HG03439 (cell line): Measurements from ENCODE around the gene PCSK6.
"Not testable (repeated sequence)": the region's sequence is repeated elsewhere in the genome, so short reads cannot be mapped to it uniquely, and the experiment has no call there.

Experiments used
- ATAC-seq: cut with Tn5 transposase; IDR thresholded peaks from one replicate; pipeline ENCODE4 v1.9.1; 2021; ENCODE audit warnings: mild to moderate bottlenecking, moderate library complexity; ENCODE audit not compliant: unreplicated experiment

PCSK6 gene

GRCh38 chr15:101407439-101407838, 82.1 kb downstream of the PCSK6 start:
- peak; percentile 96 for ATAC-seq

DNA sequence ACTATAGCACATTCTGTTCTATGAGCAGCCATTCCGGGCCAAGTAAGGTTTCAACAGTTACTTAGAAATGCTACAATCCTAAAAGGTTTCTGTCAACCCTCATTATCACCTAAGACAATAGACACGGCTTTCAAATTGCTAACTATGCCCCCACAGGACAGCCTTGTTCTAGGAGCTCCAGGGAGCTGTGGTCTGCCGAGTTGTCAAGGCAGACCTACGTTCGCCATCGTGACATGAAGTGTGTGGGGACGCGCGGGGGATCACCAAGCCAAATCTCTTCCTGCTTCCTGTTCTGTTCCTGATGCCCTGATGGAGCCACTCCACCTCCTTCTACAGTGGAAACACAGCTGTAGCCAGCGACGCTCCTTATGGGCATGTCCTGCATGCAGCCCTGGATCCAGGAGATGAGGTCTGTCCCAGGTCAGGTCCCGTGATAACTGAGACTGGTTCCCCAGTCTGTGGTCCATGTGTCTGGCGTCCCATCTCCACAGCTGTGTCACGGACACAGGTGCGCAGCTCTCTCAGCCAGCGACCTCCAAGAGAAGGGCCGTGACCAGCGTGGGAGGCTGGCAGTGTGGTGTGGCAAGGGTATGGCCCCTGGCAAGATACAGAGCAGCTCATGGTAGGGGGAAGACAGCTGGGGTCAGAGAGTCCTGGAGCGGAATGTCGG, 82.8 kb downstream of the PCSK6 start:
- ATAC-seq, result no peak

DNA sequence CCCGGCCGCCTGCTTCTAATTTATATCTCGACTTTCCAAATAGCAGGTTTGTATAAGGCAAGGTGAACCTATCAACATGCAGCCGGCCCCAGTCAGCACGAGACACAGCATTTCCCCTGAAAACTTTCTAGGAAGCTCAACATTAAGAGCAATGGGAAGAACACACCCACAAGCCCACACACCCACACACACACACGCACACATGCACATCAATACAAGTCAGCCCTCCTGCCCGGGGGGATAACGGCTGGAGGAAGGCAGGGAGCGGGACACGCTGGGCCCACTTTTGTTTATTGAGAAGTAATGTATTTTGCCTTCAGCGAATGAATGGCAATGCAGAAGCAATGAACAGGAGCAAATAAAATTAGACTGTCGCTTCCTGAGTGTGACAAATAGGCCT, 83.5 kb downstream of the PCSK6 start:
- ATAC-seq, result no peak

GRCh38 chr15:101404245-101404644, 85.3 kb downstream of the PCSK6 start:
- no peak for ATAC-seq

DNA sequence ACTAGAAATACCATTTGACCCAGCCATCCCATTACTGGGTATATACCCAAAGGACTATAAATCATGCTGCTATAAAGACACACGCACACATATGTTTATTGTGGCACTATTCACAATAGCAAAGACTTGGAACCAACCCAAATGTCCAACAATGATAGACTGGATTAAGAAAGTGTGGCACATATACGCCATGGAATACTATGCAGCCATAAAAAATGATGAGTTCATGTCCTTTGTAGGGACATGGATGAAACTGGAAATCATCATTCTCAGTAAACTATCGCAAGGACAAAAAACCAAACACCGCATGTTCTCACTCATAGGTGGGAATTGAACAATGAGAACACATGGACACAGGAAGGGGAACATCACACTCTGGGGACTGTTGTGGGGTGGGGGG, 86.6 kb downstream of the PCSK6 start:
- not testable (repeated sequence) for ATAC-seq

- no peak for ATAC-seq
These were observed 88.2 kb downstream of the PCSK6 start for GRCh38 chr15:101401286-101401685.

GRCh38 chr15:101399431-101399830, 90.1 kb downstream of the PCSK6 start:
- ATAC-seq, result no peak

DNA sequence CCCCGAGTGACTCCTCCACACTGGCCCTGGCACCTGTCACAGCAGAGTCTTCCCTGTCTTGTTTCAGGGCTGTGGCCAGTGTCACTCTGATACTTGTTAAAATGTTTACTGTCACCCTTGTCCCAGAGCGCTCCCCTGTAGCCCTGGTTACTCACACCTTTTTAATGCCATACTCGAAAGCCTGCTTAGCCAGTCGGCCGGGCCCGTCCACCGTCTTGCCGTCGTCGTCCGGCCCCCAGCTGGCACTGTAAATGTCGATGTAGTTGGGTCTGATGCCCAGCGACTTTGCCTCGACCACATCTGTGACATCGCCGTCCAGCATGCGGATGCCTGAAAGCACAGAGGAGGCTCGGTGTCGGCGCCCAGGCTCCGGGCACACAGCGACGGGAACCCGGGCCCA, 91.3 kb downstream of the PCSK6 start:
- no peak for ATAC-seq

GRCh38 chr15:101397521-101398003, 91.9 kb downstream of the PCSK6 start:
- no peak for ATAC-seq

DNA sequence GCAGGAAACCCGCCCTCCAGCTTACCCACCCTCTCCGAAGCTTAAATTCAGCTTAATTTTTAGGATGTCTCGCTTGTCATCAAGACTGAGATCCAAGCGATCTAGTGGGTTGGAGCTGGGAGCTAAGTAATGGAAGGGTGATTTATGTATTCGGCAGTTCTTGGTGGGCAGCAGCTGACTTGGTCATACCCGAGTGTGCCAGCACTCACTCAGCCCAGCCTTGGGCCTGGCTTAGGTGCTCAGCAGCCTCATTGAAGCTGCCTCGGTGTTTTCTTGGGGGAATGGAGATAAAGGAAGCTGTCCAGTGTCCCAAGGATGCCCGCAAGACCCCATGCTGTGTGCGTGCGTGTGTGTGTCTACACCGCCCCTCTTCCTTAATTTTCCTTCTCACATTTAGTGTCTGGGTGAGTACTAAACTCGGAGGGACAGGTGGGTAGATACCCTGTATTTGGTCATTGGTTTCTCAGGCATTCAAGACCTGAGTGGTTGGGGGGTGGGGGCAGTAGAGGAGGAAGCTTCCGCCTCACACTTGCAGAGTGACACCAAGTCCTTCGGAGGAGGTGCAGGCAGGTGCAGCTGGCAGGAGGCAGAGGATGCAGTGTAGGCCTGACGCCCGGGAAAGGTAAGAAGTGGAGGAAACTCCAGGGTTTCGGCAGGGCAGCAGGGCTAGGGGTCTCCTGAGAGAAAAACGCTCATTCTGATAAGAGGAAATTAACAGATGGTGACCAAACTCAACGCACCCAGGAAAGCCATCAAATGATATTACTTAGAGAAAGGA, 92.8 kb downstream of the PCSK6 start:
- no peak for ATAC-seq

- ATAC-seq, result no peak
These were observed 94.9 kb downstream of the PCSK6 start for GRCh38 chr15:101394654-101395053.

DNA sequence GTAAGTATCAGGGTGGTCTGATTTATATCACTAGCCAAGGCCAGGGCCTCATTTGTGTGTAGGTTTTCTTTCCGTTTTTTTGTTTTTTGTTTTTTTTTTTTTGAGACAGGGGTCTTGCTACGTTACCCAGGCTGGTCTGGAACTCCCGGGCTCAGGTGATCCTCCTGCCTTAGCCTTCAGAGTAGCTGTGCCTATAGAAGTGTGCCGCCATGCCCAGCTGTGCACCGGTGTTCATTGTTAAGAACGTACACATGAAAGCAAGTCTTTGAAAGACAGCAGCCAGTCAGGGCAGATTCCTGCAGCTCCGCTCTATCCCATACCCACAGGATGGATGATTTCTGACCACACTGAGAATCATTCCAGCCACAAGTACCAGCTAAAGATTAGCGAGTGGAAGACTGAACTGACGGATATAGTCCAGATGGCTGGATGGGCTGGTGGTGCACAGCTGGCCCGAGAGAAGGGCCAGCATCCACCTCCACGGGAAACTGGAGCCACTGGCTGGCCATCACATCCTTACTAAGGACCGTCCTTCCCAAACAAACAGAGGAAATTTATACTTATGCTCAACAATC, 95.4 kb downstream of the PCSK6 start:
- ATAC-seq, result no peak

DNA sequence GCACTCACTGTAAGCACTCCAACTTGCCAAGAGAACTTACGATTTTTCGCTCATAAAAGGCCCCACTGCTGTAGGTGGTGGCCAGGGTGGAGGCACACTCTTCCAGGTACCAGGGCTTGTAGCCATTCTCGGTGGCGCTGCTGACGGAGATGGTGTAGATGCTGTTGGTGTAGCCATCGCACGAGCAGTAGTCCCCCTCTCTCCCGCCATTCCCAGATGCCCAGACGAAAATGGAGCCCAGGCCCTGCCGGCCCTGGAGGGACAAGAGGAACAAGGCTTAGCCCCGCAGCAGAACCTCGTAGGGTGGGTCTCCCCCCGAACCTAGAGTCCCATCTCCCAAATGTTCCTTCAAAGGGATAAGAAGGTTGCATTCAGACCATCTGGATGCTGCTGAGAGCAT, 96.3 kb downstream of the PCSK6 start:
- no peak for ATAC-seq

GRCh38 chr15:101391981-101392640, 97.4 kb downstream of the PCSK6 start:
- ATAC-seq, result no peak

DNA sequence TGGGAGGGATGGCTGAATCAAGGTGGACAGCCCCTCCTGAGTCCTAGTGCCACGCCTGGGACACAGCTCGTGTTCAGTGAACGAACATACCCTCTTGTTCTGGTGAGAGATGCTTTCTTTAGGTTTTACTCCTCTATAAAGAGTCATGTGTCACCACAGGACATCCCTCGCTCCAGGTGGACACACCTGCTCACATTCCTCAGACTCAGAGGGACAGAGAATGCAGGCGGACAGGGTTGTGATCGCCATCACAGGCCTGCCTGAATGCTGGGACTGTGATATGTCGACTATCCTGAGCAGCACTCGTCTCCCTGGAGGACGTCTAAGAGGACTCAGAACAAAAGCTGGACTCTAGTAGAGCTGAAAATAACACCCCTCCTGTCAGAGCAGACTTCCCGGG, 98.1 kb downstream of the PCSK6 start:
- ATAC-seq, result no peak

DNA sequence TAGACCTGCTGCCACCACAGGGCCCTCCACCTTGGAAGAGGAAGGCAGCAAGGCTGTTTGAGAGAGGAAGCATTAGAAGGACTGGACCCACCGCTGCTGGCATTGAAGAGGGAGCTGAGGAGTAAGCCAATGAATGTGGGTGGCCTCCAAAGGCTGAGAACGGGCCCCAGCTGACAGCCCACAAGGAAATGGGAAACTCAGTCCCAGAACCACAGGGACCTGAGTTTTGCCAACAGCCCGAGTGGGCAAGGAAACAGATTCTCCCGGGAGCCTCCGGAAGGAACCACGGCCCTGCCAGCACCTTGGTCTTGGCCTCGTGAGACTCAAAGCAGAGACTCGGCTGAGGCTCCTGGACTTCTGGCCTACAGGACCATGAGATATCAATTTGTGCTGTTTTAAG, 99.0 kb downstream of the PCSK6 start:
- ATAC-seq, result no peak

- no peak for ATAC-seq
These were observed 99.4 kb downstream of the PCSK6 start for GRCh38 chr15:101390060-101390459.

DNA sequence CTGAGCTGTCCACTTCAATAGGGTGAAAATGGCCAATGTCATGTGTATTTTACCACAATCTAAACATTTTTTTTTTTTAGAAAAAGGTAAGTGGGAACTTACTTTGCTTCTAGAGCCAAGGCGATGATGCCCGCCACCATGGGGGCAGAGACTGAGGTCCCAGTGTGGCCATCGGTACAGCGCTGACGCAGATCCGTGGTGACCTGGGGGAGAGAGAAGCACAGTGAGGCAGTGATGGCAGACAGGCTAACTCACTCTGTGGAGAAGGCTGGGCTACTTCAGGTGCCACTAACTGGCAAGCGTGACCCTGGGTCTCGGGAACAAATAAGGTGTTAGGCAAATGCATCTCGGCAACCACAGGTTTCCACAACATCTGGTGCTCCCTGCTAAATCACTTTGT, 100.1 kb downstream of the PCSK6 start:
- ATAC-seq, result no peak

GRCh38 chr15:101388046-101388445, 101.5 kb downstream of the PCSK6 start:
- no peak for ATAC-seq

GRCh38 chr15:101387574-101387973, 101.9 kb downstream of the PCSK6 start:
- ATAC-seq, result no peak

- no peak for ATAC-seq
These were observed 102.5 kb downstream of the PCSK6 start for GRCh38 chr15:101386967-101387366.

DNA sequence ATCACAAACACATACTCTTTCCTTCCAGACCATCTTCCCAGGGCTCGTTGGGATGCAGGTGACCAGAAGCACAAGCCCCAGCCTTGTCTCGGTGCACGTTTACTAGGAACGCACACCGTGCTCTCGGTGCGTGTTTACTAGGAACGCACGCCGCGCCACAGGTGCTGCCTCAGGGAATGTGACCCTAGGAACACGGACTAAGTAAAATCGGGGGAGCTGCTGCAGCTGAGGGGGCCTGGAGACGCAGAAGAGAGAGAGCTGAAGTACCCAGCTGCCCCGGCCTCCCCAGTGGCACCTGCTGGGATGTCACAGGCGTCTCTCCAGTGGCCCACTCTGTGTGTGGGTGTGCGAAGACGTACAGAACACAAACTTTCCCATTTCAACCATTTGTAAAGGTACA, 103.5 kb downstream of the PCSK6 start:
- ATAC-seq, result no peak
